ENCODE results near the gene GFOD1.

GFOD1 gene

GRCh38 chr6:13484827-13485226 is 2.6 kb downstream of the GFOD1 start:
- DNase-seq = no peak

GRCh38 chr6:13484138-13484708 is 3.2 kb downstream of the GFOD1 start:
- DNase-seq = no peak

DNA sequence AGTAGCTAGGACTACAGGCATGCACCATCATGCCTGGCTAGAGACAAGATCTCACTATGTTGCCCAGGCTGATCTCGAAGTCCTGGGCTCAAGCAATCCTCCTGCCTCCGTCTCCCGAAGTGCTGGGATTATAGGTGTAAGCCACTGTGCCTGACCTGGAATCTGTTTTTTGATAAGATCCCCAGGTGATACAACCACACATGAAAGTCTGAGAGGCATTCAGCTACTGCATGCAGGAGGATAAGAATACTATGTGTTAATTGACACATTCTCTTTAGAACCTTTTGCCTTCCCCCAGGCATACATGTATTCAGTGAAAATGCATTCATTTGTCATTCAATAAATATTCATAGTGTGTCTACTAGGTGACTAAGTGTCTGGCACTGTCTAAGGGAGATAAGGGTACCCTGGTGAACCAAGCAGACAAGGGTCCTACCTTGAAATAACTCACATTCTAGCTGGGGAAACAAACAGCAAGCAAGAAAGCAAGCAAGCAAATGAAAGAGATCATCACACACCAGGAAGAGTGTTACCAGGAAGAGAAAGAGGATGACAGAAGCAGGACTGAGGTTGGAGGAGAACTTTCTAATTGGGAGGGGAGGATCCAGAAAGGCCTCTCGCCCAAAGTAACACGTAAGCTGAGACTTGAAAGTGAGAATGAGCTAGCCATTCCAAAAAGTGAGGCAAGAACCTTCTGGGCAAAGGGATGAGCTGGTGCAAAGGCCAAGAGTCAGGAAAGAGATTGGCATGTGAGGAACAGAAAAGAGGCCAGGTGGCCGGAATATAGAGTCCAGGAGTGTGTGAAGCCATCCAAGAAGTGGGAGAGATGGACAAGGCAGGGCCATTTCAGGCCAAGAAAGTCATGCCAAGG is 6.5 kb downstream of the GFOD1 start:
- no peak for DNase-seq

- DNase-seq = no peak
Observed at GRCh38 chr6:13479971-13480434, 7.4 kb downstream of the GFOD1 start.

GRCh38 chr6:13479206-13479800 is 8.1 kb downstream of the GFOD1 start:
- no peak for DNase-seq

GRCh38 chr6:13478525-13478966 is 8.9 kb downstream of the GFOD1 start:
- no peak for DNase-seq

GRCh38 chr6:13474787-13475186 is 12.6 kb downstream of the GFOD1 start:
- no peak for DNase-seq

DNA sequence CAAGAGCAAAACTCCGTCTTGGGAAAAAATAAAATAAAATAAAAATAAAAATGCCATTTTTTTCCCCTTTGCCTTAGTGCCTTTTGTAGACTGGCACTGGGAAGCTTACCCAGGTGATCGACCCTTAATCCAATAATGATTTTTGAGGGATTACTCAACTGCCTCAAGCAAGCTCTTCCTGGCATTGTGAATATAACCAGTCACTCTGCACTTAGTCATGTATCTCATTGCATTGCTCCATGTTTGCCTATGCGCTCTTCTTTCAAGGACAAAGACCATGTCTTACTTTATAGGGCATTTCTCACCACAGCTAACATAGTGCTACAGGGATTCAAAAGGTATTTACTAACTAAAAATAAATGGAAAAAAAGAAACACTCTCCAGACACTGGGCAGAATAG is 13.0 kb downstream of the GFOD1 start:
- no peak for DNase-seq

- DNase-seq = no peak
Observed at GRCh38 chr6:13473768-13474165, 13.6 kb downstream of the GFOD1 start.

GRCh38 chr6:13472976-13473767 is 14.2 kb downstream of the GFOD1 start:
- no peak for DNase-seq

GRCh38 chr6:13472099-13472498 is 15.3 kb downstream of the GFOD1 start:
- DNase-seq = no peak

- no peak for DNase-seq
Observed at GRCh38 chr6:13471184-13471583, 16.2 kb downstream of the GFOD1 start.

DNA sequence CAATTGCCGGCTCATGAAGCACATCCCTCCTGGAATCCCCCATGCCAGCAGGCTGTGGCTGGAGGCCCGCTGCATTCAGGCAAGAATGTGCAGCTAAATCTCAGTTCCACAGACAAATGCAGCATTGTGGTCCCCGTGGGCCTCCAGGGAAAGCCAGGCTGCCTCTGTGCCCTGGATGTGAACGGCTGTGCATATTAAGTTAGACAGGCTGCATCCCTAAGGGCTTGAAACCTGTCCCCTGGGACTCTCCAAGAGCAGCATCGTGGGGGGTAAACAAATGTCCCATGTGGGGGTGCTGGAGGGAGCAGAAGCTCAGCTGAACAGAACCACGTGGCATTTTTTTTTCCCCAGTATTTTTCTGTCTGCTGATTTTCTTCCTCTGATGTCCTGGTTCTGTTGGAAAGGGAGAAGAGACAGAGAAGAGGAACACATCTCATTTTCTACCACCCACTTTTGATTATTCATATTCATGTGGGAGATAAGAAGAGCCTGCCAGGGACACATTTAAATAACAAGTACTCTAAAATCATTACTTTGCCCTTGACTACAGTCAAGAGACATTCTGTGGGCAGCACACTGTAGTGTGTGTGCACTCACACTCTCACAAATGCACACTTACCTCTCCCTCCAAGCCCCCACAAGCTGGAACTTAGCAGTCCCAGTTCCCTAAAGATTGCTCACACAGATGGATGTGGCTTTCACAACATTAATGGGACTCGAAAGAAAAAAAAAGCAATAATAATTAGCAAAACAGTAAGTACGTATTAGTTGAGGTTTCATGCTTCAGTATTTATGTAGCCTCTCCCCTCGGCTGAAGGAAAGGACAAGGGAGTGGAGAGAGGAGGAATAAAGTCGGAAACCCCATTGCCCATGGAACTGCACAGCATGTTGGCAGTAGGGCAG is 16.9 kb downstream of the GFOD1 start:
- DNase-seq = no peak

DNA sequence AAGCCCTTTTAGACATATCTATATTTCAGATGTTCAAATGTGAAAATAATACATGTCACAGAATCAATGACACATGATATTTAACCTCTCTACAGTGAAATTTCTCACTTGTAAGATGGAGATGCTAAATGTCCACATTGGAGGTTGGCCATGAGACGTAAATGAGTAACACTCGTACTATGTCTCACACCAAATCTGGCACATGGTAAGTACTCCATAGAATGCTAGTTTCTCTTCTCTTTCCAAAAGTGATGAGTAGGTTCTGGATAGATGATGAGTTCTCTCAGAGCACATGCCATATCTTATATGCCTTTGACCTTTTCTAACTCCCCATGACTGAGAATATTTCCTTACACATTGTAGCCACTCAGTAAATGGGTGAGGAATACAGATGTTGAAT is 17.7 kb downstream of the GFOD1 start:
- no peak for DNase-seq

DNA sequence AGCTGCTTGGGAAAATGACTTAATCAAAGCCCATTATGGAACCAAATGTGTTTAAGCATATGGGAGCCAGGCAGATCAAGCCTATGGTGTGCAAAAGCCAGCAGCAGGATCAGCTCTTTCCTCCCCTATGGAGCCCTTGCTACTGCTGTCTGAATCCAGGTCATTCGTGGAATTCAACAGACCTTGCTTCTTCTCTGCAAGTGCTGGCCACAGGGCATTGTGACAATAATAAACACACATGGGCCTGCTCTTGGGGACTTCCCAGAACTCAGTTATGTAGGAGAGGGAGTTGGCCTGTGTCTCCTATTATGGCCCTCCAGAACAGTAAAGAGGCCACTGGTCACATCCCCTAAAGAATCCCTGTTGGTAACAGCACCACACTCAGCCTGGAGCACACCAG is 18.6 kb downstream of the GFOD1 start:
- DNase-seq = no peak

DNA sequence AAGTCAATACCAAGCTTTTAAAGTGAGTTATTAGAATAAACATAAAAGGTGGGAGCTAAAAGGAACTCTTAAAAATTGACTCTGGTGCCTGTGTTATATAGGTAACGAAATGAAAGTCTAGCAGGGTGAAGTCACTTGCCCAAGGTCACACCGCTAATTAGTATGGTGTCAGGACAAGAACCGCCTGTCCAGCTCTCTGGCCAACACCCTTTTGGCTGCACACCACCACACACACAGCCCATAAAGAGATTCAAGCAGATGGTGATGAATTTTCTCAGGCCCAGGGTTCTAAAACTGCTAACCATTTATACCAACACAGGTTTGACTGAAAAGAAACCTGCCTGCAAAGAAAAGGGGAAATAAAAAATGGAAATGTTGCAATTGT is 20.2 kb downstream of the GFOD1 start:
- DNase-seq = no peak

GRCh38 chr6:13466304-13467215 is 20.8 kb downstream of the GFOD1 start:
- DNase-seq = peak; percentile 70

DNA sequence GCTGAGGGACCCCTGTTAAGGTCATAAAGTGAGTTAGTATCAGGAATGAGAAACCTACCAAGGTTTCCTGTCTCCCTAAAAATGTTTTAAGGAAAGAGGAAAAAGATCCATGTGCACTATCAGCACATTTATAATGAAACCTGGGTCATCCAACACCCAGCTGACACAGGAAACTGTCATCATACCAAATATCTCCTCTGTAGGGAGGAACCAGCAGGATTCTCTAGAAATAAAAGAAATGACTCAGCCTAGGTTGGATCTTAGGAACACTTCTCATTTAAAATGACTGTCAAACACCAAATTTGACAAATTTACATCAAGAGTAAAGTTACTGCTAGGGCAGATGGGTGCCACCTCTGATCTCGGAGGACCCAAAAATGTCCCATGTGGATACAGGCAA is 21.7 kb downstream of the GFOD1 start:
- DNase-seq = no peak

DNA sequence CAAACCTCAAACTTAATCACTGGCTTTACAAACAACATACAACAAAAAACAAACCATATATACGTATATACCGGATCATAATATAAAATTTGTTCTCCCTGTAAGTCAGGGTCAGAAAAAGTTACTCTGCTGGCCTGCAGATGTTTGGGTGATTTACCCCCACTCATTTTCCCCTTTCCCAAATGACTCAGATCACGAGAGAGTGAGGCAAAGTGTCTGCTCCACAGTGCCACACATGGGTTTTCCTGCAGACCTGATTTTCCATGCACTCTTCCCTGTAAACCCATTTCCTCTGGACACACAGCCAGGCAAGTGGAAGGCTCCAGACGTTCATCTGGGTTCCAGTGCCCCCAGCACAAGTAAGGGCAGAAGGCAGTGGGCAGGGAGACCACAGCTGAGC is 23.5 kb downstream of the GFOD1 start:
- DNase-seq = no peak

- no peak for DNase-seq
Observed at GRCh38 chr6:13463328-13463717, 24.1 kb downstream of the GFOD1 start.
